ENCODE measurements around the gene SNAI1. TPM values are rescaled to one million over a fixed set of nuclear protein-coding genes. Genes with fewer than 3 reads are reported as not detected.

The SNAI1 gene
- total RNA-seq, 1 experiment from 2014 or later: 8.8 TPM

DNA sequence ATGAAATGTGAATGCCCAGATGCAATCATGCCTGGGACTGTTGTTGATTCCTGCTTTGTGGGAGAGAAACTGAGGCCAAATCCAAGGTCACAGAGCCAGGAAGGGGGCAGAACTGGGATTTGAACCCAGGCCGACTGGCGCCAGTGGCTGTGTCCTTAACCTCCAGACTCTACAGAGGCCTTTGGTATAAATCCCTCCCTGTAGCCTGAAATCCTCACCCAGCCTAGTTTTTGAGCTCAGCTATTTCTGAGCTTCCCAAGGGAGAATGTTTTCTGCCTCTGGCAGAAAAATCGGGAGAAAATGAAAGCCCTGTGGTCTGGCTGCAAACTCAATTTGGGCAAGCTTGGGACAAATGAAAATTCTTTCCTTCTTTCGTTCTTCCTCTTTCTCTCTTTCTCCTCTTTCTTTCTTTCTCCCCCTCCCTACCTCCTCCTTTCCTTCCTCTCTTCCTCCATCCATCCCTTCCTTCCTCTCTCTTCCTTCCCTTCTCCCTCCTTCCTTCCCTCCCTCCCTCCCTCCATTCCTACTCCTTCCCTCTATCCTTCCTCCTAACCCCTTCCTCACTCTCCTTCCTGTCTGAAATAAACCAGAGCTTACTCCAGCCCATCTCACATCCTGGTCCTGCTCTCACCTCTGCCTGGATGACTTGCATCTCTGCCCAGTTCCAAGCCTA, 34.9 kb downstream of the SNAI1 start:
- ATAC-seq: no peak
- Histone ChIP-seq H3K9me3 (ENCODE audit: control insufficient read depth, insufficient read depth, low read depth, low read length) (no peaks in the 10 kb centered on the region), H3K27ac (ENCODE audit: low read length) (no peak overlapping the region), H3K27me3 (ENCODE audit: control insufficient read depth, insufficient read depth, low read length) (no peaks in the 10 kb centered on the region), H3K4me1 (ENCODE audit: control insufficient read depth, insufficient read depth, low read length) (peaks cover 21% of the 10 kb centered on the region), H3K4me3 (ENCODE audit: low read depth in 2 of 2, low read length in 2 of 2) (no peak overlapping the region), H3K36me3 (ENCODE audit: control insufficient read depth, insufficient read depth, low read length) (no peaks in the 10 kb centered on the region)
- TF ChIP-seq, protein P1, sequence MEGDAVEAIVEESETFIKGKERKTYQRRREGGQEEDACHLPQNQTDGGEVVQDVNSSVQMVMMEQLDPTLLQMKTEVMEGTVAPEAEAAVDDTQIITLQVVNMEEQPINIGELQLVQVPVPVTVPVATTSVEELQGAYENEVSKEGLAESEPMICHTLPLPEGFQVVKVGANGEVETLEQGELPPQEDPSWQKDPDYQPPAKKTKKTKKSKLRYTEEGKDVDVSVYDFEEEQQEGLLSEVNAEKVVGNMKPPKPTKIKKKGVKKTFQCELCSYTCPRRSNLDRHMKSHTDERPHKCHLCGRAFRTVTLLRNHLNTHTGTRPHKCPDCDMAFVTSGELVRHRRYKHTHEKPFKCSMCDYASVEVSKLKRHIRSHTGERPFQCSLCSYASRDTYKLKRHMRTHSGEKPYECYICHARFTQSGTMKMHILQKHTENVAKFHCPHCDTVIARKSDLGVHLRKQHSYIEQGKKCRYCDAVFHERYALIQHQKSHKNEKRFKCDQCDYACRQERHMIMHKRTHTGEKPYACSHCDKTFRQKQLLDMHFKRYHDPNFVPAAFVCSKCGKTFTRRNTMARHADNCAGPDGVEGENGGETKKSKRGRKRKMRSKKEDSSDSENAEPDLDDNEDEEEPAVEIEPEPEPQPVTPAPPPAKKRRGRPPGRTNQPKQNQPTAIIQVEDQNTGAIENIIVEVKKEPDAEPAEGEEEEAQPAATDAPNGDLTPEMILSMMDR (IDR thresholded peaks at IDR 0.05): no peak
- TF ChIP-seq, protein P2, sequence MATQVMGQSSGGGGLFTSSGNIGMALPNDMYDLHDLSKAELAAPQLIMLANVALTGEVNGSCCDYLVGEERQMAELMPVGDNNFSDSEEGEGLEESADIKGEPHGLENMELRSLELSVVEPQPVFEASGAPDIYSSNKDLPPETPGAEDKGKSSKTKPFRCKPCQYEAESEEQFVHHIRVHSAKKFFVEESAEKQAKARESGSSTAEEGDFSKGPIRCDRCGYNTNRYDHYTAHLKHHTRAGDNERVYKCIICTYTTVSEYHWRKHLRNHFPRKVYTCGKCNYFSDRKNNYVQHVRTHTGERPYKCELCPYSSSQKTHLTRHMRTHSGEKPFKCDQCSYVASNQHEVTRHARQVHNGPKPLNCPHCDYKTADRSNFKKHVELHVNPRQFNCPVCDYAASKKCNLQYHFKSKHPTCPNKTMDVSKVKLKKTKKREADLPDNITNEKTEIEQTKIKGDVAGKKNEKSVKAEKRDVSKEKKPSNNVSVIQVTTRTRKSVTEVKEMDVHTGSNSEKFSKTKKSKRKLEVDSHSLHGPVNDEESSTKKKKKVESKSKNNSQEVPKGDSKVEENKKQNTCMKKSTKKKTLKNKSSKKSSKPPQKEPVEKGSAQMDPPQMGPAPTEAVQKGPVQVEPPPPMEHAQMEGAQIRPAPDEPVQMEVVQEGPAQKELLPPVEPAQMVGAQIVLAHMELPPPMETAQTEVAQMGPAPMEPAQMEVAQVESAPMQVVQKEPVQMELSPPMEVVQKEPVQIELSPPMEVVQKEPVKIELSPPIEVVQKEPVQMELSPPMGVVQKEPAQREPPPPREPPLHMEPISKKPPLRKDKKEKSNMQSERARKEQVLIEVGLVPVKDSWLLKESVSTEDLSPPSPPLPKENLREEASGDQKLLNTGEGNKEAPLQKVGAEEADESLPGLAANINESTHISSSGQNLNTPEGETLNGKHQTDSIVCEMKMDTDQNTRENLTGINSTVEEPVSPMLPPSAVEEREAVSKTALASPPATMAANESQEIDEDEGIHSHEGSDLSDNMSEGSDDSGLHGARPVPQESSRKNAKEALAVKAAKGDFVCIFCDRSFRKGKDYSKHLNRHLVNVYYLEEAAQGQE (IDR thresholded peaks at IDR 0.05; ENCODE audit: insufficient read depth in 1 of 2, low read depth in 2 of 2, low read length in 1 of 2): no peak
- TF ChIP-seq TCF7L2 (IDR thresholded peaks at IDR 0.05; ENCODE audit: low read depth, low read length) (no peak), SIN3A (IDR thresholded peaks at IDR 0.05; ENCODE audit: borderline replicate concordance, insufficient read depth, low read depth, low read length) (no peak), POLR2AphosphoS5 (IDR thresholded peaks at IDR 0.05; ENCODE audit: low read depth, low read length) (no peak)
- in situ Hi-C loops (cut with HindIII; ENCODE audit: low pct_unique_long_range_greater_than_20kb, low sequenced_read_pairs) (no loop called here), intact Hi-C loops (cut with micrococcal nuclease; ENCODE audit: unreplicated experiment) (no loop called here)
- no TSS peak for BruUV-seq (replicated peaks)
- CTCF ChIA-PET: no interaction called here
- POLR2A ChIA-PET: no interaction called here
- no peak for DNase-seq (ENCODE audit: low read depth, low spot score)

DNA sequence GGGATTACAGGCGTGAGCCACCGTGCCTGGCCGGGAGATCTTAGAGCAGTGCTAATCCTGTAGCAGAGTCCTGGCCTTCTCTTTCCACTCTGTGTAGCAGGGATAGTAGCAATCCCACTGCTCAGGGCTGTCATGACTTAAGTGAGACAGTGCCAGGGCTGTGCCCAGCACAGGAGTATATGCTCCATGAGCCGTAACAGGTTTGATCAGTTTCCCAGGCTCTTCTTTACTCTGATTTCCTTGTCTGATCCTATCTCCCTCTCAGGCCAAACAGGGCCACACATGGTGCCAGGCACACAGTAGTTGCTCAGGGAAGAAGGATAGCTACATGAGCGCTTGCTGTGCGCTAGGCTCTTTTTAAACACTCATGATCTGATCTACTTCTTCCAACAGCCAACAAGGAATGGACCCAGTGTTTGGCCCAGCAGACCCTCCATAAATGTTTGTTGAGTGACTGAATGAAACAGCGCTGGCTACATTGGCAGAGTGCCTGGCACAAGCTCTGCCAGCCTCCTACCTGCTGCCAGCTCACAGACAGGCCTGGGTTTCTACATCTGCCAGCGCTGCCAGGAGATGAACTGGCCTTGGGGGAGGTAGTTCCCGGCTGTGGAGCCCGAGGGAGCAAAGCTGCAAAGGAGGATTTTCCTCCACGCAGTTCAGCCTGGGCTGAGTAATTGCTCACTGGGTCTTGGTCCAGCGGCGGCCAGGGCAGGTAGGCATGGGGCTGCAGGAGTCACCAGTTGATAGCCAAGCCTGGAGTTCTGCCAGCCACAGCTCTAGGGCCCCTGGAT, 36.9 kb downstream of the SNAI1 start:
- in situ Hi-C loops (cut with HindIII; ENCODE audit: low pct_unique_long_range_greater_than_20kb, low sequenced_read_pairs): no loop called here
- H3K9me3 ChIP-seq (ENCODE audit: control insufficient read depth, insufficient read depth, low read depth, low read length): no peaks in the 10 kb centered on the region
- ATAC-seq (peak; percentile 74), DNase-seq (ENCODE audit: low read depth, low spot score) (no peak)
- ChIA-PET CTCF (interaction anchor here (0.5 to 0.8 kb wide), 2 partner anchors 20 to 52 kb away, joined by 3 to 6 read pairs; no protein-coding TSS in a partner anchor), POLR2A (no interaction called here)
- no TSS peak for BruUV-seq (replicated peaks)
- H3K4me1 ChIP-seq (ENCODE audit: control insufficient read depth, insufficient read depth, low read length): peaks cover 21% of the 10 kb centered on the region
- no peak for TF ChIP-seq TCF7L2 (IDR thresholded peaks at IDR 0.05; ENCODE audit: low read depth, low read length)
- TF ChIP-seq, protein P2 (IDR thresholded peaks at IDR 0.05; ENCODE audit: insufficient read depth in 1 of 2, low read depth in 2 of 2, low read length in 1 of 2): no peak
- TF ChIP-seq, protein P1 (IDR thresholded peaks at IDR 0.05): no peak
- no peak for TF ChIP-seq SIN3A (IDR thresholded peaks at IDR 0.05; ENCODE audit: borderline replicate concordance, insufficient read depth, low read depth, low read length)
- TF ChIP-seq POLR2AphosphoS5 (IDR thresholded peaks at IDR 0.05; ENCODE audit: low read depth, low read length): no peak
- H3K36me3 ChIP-seq (ENCODE audit: control insufficient read depth, insufficient read depth, low read length): no peaks in the 10 kb centered on the region
- no peaks in the 10 kb centered on the region for H3K27me3 ChIP-seq (ENCODE audit: control insufficient read depth, insufficient read depth, low read length)
- H3K4me3 ChIP-seq (ENCODE audit: low read depth in 2 of 2, low read length in 2 of 2): no peak overlapping the region
- intact Hi-C loops (cut with micrococcal nuclease; ENCODE audit: unreplicated experiment): no loop called here
- peak overlapping the region; percentile 8; the same call in 1 of the 2 replicates for H3K27ac ChIP-seq (ENCODE audit: low read length)

Data from Panc1 (cell line).